Measurements from ENCODE around the gene ZBTB16.

The ZBTB16 gene

GRCh38 chr11:114226356-114226755 is 166.8 kb downstream of the ZBTB16 start:
- no peak for DNase-seq

GRCh38 chr11:114228435-114229411 is 169.2 kb downstream of the ZBTB16 start:
- no peak for DNase-seq

- no peak for DNase-seq
Observed at GRCh38 chr11:114230031-114230704, 170.7 kb downstream of the ZBTB16 start.

GRCh38 chr11:114232400-114233059 is 173.0 kb downstream of the ZBTB16 start:
- DNase-seq = no peak

GRCh38 chr11:114233755-114234154 is 174.2 kb downstream of the ZBTB16 start:
- DNase-seq = peak; percentile 74

GRCh38 chr11:114236829-114237228 is 177.3 kb downstream of the ZBTB16 start:
- DNase-seq = peak; percentile 5

GRCh38 chr11:114237321-114238280 is 178.1 kb downstream of the ZBTB16 start:
- no peak for DNase-seq

- DNase-seq = no peak
Observed at GRCh38 chr11:114239753-114240161, 180.2 kb downstream of the ZBTB16 start.

GRCh38 chr11:114242032-114242431 is 182.5 kb downstream of the ZBTB16 start:
- DNase-seq = no peak

GRCh38 chr11:114243461-114244372 is 184.2 kb downstream of the ZBTB16 start:
- DNase-seq = peak; percentile 8

GRCh38 chr11:114244726-114245394 is 185.3 kb downstream of the ZBTB16 start:
- no peak for DNase-seq

GRCh38 chr11:114246321-114247069 is 187.0 kb downstream of the ZBTB16 start:
- no peak for DNase-seq

GRCh38 chr11:114247070-114247789 is 187.7 kb downstream of the ZBTB16 start:
- DNase-seq = no peak

- DNase-seq = no peak
Observed at GRCh38 chr11:114250180-114250579, 190.7 kb downstream of the ZBTB16 start.

- DNase-seq = no peak
Observed at GRCh38 chr11:114250993-114251814, 191.7 kb downstream of the ZBTB16 start.

GRCh38 chr11:114251815-114252337 is 192.4 kb downstream of the ZBTB16 start:
- DNase-seq = no peak

GRCh38 chr11:114252767-114253166 is 193.3 kb downstream of the ZBTB16 start:
- no peak for DNase-seq

- no peak for DNase-seq
Observed at GRCh38 chr11:114253771-114254170, 194.3 kb downstream of the ZBTB16 start.
